H1 (cell line): ENCODE measurements around the gene FLOT1. TPM values are rescaled to one million over a fixed set of nuclear protein-coding genes. Genes with fewer than 3 reads are reported as not detected.

ENCODE experiments used
- CTCF ChIA-PET: fragments of 300-600 bp; sonication (Branson Sonifier 250); formaldehyde crosslinking; loops from one replicate; lab custom pipeline; 2021; ENCODE audit not compliant: partially characterized antibody; lab: Charles Lee
- POLR2A ChIA-PET: fragments of 300-600 bp; sonication (Branson Sonifier 250); formaldehyde crosslinking; loops from one replicate; lab custom pipeline; 2021; ENCODE audit warnings: inconsistent platforms; ENCODE audit not compliant: partially characterized antibody; lab: Charles Lee
- DNase-seq, 2 experiments: peaks; one replicate each; pipeline versions ENCODE4 v3.0.0 to v3.0.0-alpha.2; 2010 to 2022; ENCODE audit warnings: low spot score in 2 of 2, low read depth in 1 of 2, mixed read lengths in 1 of 2
- FAIRE-seq: peaks from 2 replicates; lab custom pipeline; 2011; peaks lifted over from hg19 to GRCh38; lab: Jason Lieb, UNC
- H2AFZ ChIP-seq: 2 replicates; pipeline ENCODE4 v1.8.1; 2012; ENCODE audit warnings: low read length, inconsistent platforms
- H2AK5ac ChIP-seq: 2 replicates; pipeline ENCODE4 v1.6.1; 2013; ENCODE audit warnings: low read depth, low read length
- H2BK120ac ChIP-seq: replicated peaks from 2 replicates; pipeline ENCODE3; 2013; ENCODE audit warnings: low read depth, low read length, inconsistent platforms
- H2BK12ac ChIP-seq: 2 replicates; pipeline ENCODE4 v1.6.1; 2013; ENCODE audit warnings: low read depth, low read length
- H2BK15ac ChIP-seq: 2 replicates; pipeline ENCODE4 v1.6.1; 2013; ENCODE audit warnings: low read length
- H2BK20ac ChIP-seq: 2 replicates; pipeline ENCODE4 v1.6.1; 2013; ENCODE audit warnings: low read length
- H2BK5ac ChIP-seq: 2 replicates; pipeline ENCODE4 v1.6.1; 2013; ENCODE audit warnings: low read depth, low read length
- H3K14ac ChIP-seq: 2 replicates; pipeline ENCODE4 v1.6.1; 2013; ENCODE audit warnings: inconsistent platforms; ENCODE audit not compliant: insufficient read length
- H3K18ac ChIP-seq: 2 replicates; pipeline ENCODE4 v1.6.1; 2013; ENCODE audit warnings: low read length; ENCODE audit errors: extremely low read depth
- H3K23ac ChIP-seq: 2 replicates; pipeline ENCODE4 v1.6.1; 2013; ENCODE audit warnings: inconsistent platforms; ENCODE audit not compliant: insufficient read length
- H3K23me2 ChIP-seq: 2 replicates; pipeline ENCODE4 v1.6.1; 2013; ENCODE audit warnings: low read depth, low read length
- H3K27ac ChIP-seq: 2 replicates; pipeline ENCODE4 v1.6.1; 2011; ENCODE audit warnings: low read depth, low read length, inconsistent platforms
- H3K27me3 ChIP-seq, 4 experiments: replicated peaks in 1 of 4; 1 replicate in 1 of 4; 2 replicates in 3 of 4; pipeline versions ENCODE4 v1.6.1 to v1.8.1; 2011 to 2013; ENCODE audit warnings: low read length in 3 of 4, mild to moderate bottlenecking in 3 of 4, inconsistent platforms in 2 of 4, mixed read lengths in 2 of 4, moderate library complexity in 1 of 4; ENCODE audit not compliant: control insufficient read depth in 3 of 4, insufficient read depth in 3 of 4; ENCODE audit errors: extremely low read depth in 1 of 4
- H3K36me3 ChIP-seq, 4 experiments: 2 replicates each; pipeline versions ENCODE4 v1.6.1 to v1.8.1; 2011 to 2013; ENCODE audit warnings: mild to moderate bottlenecking in 4 of 4, low read length in 3 of 4, moderate library complexity in 2 of 4, control low read depth in 1 of 4, inconsistent platforms in 1 of 4; ENCODE audit not compliant: insufficient read depth in 4 of 4, control insufficient read depth in 2 of 4
- H3K4ac ChIP-seq: replicated peaks from 2 replicates; pipeline ENCODE3; 2013; ENCODE audit warnings: low read length, low read depth, mixed read lengths, inconsistent platforms; ENCODE audit not compliant: insufficient read length
- H3K4me1 ChIP-seq, 4 experiments: replicated peaks in 1 of 4; 1 replicate in 1 of 4; 2 replicates in 3 of 4; pipeline versions ENCODE4 v1.6.1 to v1.8.1; 2011 to 2013; ENCODE audit warnings: low read length in 3 of 4, inconsistent platforms in 2 of 4, mixed read lengths in 1 of 4; ENCODE audit not compliant: insufficient read depth in 4 of 4, control insufficient read depth in 3 of 4
- H3K4me2 ChIP-seq, 2 experiments: 2 replicates each; pipeline versions ENCODE4 v1.6.1 to v1.8.1; 2011 to 2013; ENCODE audit warnings: low read depth in 2 of 2, low read length in 2 of 2, control low read depth in 1 of 2, inconsistent platforms in 1 of 2, mild to moderate bottlenecking in 1 of 2; ENCODE audit not compliant: insufficient read depth in 1 of 2
- H3K4me3 ChIP-seq, 4 experiments: fragments of 200-600, 300-600 bp in 1 of 4; sonication (generic), shearing (Covaris generic), sonication (Bioruptor Twin) in 1 of 4; 2 replicates each; pipeline versions ENCODE4 v1.5.1 to v1.8.1; 2011 to 2016; ENCODE audit warnings: low read length in 4 of 4, low read depth in 3 of 4, control low read depth in 2 of 4, inconsistent platforms in 2 of 4, mild to moderate bottlenecking in 2 of 4, mixed read lengths in 1 of 4, moderate library complexity in 1 of 4; ENCODE audit not compliant: insufficient read depth in 2 of 4; ENCODE audit errors: extremely low read depth in 1 of 4
- H3K56ac ChIP-seq: replicated peaks from 2 replicates; pipeline ENCODE3; 2013; ENCODE audit warnings: low read depth, mild to moderate bottlenecking, mixed read lengths, low read length, inconsistent platforms; ENCODE audit not compliant: insufficient read length
- H3K79me1 ChIP-seq: 2 replicates; pipeline ENCODE4 v1.6.1; 2013; ENCODE audit warnings: low read depth, low read length, control low read depth
- H3K79me2 ChIP-seq, 2 experiments: 2 replicates each; pipeline versions ENCODE4 v1.6.1 to v1.8.1; 2012 to 2013; ENCODE audit warnings: low read length in 2 of 2, mild to moderate bottlenecking in 2 of 2, inconsistent platforms in 1 of 2; ENCODE audit not compliant: insufficient read depth in 2 of 2, control insufficient read depth in 1 of 2
- H3K9ac ChIP-seq, 4 experiments: replicated peaks in 1 of 4; 1 replicate in 1 of 4; 2 replicates in 3 of 4; pipeline versions ENCODE4 v1.6.1 to v1.8.1; 2011 to 2013; ENCODE audit warnings: low read depth in 3 of 4, low read length in 3 of 4, control low read depth in 2 of 4, mild to moderate bottlenecking in 2 of 4, moderate library complexity in 2 of 4, inconsistent platforms in 1 of 4; ENCODE audit errors: extremely low read depth in 1 of 4
- H3K9me3 ChIP-seq, 2 experiments: 2 replicates each; pipeline versions ENCODE4 v1.6.1 to v1.8.1; 2012 to 2013; ENCODE audit warnings: mild to moderate bottlenecking in 2 of 2, moderate library complexity in 2 of 2, control low read depth in 1 of 2, inconsistent platforms in 1 of 2, low read depth in 1 of 2, low read length in 1 of 2, mixed read lengths in 1 of 2; ENCODE audit not compliant: insufficient read depth in 2 of 2
- H4K20me1 ChIP-seq, 2 experiments: replicated peaks in 1 of 2; 2 replicates each; pipeline versions ENCODE3 to v1.8.1; 2011 to 2013; ENCODE audit warnings: inconsistent platforms in 2 of 2, low read length in 2 of 2, mild to moderate bottlenecking in 1 of 2; ENCODE audit not compliant: insufficient read depth in 2 of 2, control insufficient read depth in 1 of 2
- H4K5ac ChIP-seq: 2 replicates; pipeline ENCODE4 v1.6.1; 2013; ENCODE audit warnings: low read length, low read depth, mixed read lengths, inconsistent platforms; ENCODE audit not compliant: insufficient read length
- H4K8ac ChIP-seq: 2 replicates; pipeline ENCODE4 v1.8.0; 2013; ENCODE audit warnings: mild to moderate bottlenecking, moderate library complexity, low read length, inconsistent platforms; ENCODE audit not compliant: insufficient read depth; ENCODE audit errors: extremely low read depth
- H4K91ac ChIP-seq: replicated peaks from 2 replicates; pipeline ENCODE3; 2013; ENCODE audit warnings: low read length, mixed read lengths, inconsistent platforms; ENCODE audit not compliant: insufficient read length
- BCL11A ChIP-seq, 2 experiments: IDR thresholded peaks; one replicate each; pipeline ENCODE4 v1.6.1; 2011; ENCODE audit warnings: low read depth in 2 of 2, low read length in 2 of 2, mild to moderate bottlenecking in 2 of 2
- CBX8 ChIP-seq: fragments of 300-800, 300-1000 bp; sonication (generic); IDR thresholded peaks from 2 replicates; pipeline ENCODE4 v1.7.1; 2016; ENCODE audit warnings: low read depth, low read length, borderline replicate concordance
- PHF8 ChIP-seq: fragments of 200-600 bp; sonication (generic); conservative IDR thresholded peaks from 2 replicates; pipeline ENCODE4 v1.7.1; 2012; ENCODE audit warnings: low read depth, mild to moderate bottlenecking, inconsistent platforms, low read length, moderate library complexity
- SRF ChIP-seq: IDR thresholded peaks from 2 replicates; pipeline ENCODE4 v1.6.1; 2011; ENCODE audit warnings: mild to moderate bottlenecking, low read depth, low read length, moderate library complexity
- TCF12 ChIP-seq: IDR thresholded peaks from 2 replicates; pipeline ENCODE4 v1.6.1; 2011; ENCODE audit warnings: low read depth, mild to moderate bottlenecking, low read length
- WGBS, 2 experiments: shearing (Covaris generic) in 1 of 2; methylation state at CpG; one replicate each; pipeline versions ENCODE4 v1.1.6 to v1.1.7; 2013 to 2015; ENCODE audit warnings: low lambda C conversion rate in 2 of 2, mixed read lengths in 2 of 2, inconsistent platforms in 1 of 2, low coverage in 1 of 2, missing lambda C conversion rate in 1 of 2; ENCODE audit not compliant: insufficient replicate concordance in 2 of 2, insufficient coverage in 1 of 2, insufficient read length in 1 of 2; ENCODE audit errors: extremely low coverage in 1 of 2, missing lambda C conversion rate in 1 of 2; 5-methylcytosine and 5-hydroxymethylcytosine counted together
- polyA plus RNA-seq, 7 experiments: library from polyadenylated mRNA; depleted of rRNA in 3 of 7; stranded (reverse) in 5 of 7; unstranded in 2 of 7; fragments of >200 nt in 5 of 7; fragments of 200-250 nt in 2 of 7; gene quantifications; 1 replicate in 5 of 7; 2 replicates in 1 of 7; 4 replicates in 1 of 7; pipeline versions ENCODE4 v1.2.1 to v1.2.3, GENCODE V29; 2011 to 2013; ENCODE audit warnings: missing spikeins in 2 of 7, mixed read lengths in 2 of 7
- total RNA-seq: library from RNA; stranded (reverse); fragmentation: NEBNext Ultra II Directional; extraction: Animal tissue kit (Norgen Biotek cat#: 25700); gene quantifications from 2 replicates; pipeline ENCODE4 v1.2.1, GENCODE V29; 2021
- TF ChIP-seq, protein P1 (sequence below): IDR thresholded peaks from 2 replicates; pipeline ENCODE4 v1.6.1; 2012; ENCODE audit warnings: inconsistent platforms

The FLOT1 gene
- total and polyA plus RNA-seq, 2 of the 8 experiments (the other 6 are each of a cell fraction or from before 2014, with no cell fraction given), result 87.5 to 88.1 TPM

GRCh38 chr6:30735668-30736314 lies 6.7 kb downstream of the FLOT1 start:
- peaks cover 15 to 60% (median 37%) of the 10 kb centered on the region in 4 experiments for H3K36me3 ChIP-seq
- peaks cover 4% of the 10 kb centered on the region in 2 experiments for H4K20me1 ChIP-seq
- H2AFZ ChIP-seq, result no peak overlapping the region
- no peak overlapping the region for H3K56ac ChIP-seq
- no peak overlapping the region for H3K14ac ChIP-seq
- no peak overlapping the region for H3K4me2 ChIP-seq
- FAIRE-seq, result no peak
- no peak overlapping the region for H2BK5ac ChIP-seq
- no peak overlapping the region for H4K91ac ChIP-seq
- POLR2A ChIA-PET, result interaction anchor here (0.7 to 35.9 kb wide), 6 partner anchors 8 to 137 kb away, joined by 3 to 732 read pairs (median 6); partner anchors contain the start of genes MDC1, NRM and TUBB
- H3K79me2 ChIP-seq, result no peaks in the 10 kb centered on the region; a peak in 1 of 4 replicates
- no peak overlapping the region for H2BK120ac ChIP-seq
- H2BK15ac ChIP-seq, result no peak overlapping the region
- H2BK20ac ChIP-seq, result no peak overlapping the region
- no peak overlapping the region for H3K27ac ChIP-seq
- TF ChIP-seq TCF12 (no peak), SRF (no peak), BCL11A (IDR thresholded peaks at IDR 0.05; ENCODE audit: low read depth in 2 of 2, low read length in 2 of 2) (no peak), CBX8 (no peak), PHF8 (no peak)
- TF ChIP-seq, protein P1, sequence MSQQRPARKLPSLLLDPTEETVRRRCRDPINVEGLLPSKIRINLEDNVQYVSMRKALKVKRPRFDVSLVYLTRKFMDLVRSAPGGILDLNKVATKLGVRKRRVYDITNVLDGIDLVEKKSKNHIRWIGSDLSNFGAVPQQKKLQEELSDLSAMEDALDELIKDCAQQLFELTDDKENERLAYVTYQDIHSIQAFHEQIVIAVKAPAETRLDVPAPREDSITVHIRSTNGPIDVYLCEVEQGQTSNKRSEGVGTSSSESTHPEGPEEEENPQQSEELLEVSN, result no peak
- TF ChIP-seq, all 59 proteins: peak for 0
- no peak overlapping the region for H3K9ac ChIP-seq
- no peaks in the 10 kb centered on the region for H3K4me1 ChIP-seq
- H2BK12ac ChIP-seq, result no peak overlapping the region
- H3K4me3 ChIP-seq, result no peak overlapping the region
- no peak overlapping the region for H3K4ac ChIP-seq
- H3K27me3 ChIP-seq, result no peaks in the 10 kb centered on the region
- no peak overlapping the region for H4K5ac ChIP-seq
- 97% methylated on average over 8 of the region's 8 CpGs; no CpG with 5 or more reads in 1 of the 2 experiments for WGBS, 2 experiments
- H3K79me1 ChIP-seq, result peaks cover 2% of the 10 kb centered on the region
- H3K18ac ChIP-seq, result no peak overlapping the region
- H3K23me2 ChIP-seq, result no peaks in the 10 kb centered on the region
- no peaks in the 10 kb centered on the region for H3K9me3 ChIP-seq
- H4K8ac ChIP-seq, result no peak overlapping the region
- no peak for DNase-seq
- CTCF ChIA-PET, result interaction anchor here (1.4 to 11.8 kb wide), 5 partner anchors 13 to 92 kb away, joined by 4 to 147 read pairs (median 7); partner anchors contain the start of gene DHX16
- H3K23ac ChIP-seq, result no peak overlapping the region
- H2AK5ac ChIP-seq, result no peak overlapping the region
